T-helper 9 cell (primary cell): Measurements from ENCODE around the gene PPM1K.

Experiments
- DNase-seq: peaks from one replicate; pipeline ENCODE4 v3.0.0-alpha.2; 2020

Gene PPM1K

DNA sequence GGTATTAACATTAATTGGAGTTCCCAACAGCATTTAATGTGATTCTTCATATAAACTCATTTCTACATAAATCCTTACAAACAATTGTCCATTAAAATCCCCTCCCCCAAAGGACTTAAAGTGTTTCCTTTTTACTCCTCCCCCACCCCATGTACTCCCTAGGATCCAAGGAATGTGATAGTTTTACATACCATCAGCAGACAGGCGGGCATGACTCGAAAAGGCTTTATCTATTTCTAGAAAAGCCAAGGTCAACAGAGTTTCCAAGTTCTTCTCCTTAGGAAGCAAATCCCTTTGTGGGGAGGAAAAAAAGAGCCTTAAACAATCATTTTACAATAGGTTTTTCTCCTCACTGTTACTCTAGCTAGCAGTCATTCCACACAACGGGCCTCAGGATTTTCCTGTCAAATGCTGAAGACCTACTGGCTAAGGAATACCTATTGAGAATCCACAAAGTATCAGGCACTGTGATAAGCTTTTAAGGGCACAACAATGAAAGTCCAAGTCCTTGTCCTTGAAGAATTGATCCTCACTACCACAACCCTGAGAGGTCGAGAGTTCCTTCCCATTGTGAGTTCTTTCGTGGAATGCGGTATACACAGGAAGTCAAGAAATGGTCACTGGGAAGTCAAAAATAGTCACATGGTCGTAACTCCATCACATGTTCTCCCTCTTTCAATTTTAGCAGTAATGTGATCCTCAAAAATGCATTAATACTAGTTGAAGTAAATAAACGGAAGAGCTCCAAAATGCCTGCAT lies 7.2 kb downstream of the PPM1K start:
- no peak for DNase-seq

DNA sequence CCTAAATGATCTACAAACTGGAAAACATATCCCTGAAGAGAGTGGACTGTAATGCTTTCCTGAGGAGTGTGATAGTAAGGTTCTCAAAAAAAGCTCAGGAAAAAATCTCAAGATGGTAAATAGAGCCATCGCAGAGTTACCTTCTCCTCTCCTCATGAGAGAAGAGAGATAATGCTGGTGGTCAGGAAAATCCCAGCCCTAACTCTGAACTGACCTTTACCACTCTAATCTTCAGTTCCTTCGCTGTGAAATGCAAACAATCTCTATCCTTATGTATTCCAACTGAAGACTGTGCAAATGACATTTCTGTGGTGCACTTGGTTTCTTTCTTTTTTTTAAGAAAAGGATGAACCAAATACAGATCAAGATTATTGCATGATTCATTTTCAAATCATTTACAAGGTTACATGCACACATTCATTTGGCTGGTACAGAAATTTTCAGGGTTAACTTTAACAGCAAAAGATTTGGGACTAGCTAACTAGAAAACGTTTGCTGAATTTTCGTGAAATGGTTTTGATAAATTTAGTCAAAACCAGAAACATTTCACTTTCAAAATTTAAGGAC lies 8.3 kb downstream of the PPM1K start:
- DNase-seq: no peak

DNA sequence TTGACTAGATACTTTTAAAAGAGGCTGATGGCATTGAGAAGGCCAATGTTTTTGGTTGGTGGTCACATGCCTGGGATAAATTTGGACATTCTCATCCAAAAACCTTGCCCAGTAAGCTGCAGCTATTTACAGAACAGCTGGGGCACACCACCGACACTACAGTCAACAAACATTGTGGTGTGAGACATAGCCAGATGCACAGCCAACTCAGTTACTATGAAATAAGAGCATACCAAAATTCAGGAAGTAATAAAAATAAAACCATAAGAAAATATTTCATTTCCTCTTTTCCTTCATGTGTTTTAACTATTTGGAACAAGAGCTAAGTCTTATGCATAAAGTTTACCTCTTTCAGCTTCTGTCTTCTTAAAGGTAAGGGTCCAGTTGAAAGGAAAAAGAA lies 8.8 kb downstream of the PPM1K start:
- no peak for DNase-seq

DNA sequence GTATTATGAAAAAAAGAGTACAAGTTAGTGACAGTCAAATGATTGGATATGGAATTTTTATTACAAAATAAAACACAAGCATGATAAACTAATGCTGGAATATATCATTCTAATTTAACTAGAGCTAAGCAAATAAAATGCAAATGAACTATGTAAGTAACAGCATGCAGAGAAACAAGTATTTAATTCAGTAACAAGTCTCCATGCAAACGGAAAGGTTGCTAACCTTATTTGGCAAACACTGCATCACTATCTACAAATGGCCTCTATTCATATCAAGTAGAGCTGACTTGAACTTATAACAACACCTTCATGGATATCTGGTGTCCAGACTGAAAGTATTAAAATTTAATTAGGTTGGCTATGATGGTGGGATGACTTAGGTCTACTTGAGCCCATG lies 15.4 kb downstream of the PPM1K start:
- no peak for DNase-seq

DNA sequence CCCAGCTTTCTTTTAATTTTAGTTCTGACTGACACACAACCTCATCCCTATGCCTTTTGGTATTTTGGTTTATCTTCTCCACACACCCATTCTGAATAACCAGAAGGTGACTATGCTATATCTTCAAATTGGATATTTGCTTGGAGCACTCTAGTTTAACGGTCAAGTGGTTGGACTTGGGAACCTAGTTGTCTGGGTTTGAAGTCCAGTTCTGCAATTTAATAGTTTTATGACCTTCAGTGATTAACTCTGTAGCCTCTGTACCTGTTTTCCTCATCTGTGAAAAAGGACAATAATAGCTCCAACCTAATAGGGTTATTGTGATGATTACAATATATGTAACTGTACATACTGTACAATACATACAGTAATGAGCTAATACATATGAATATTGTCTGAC lies 20.0 kb downstream of the PPM1K start:
- no peak for DNase-seq

DNA sequence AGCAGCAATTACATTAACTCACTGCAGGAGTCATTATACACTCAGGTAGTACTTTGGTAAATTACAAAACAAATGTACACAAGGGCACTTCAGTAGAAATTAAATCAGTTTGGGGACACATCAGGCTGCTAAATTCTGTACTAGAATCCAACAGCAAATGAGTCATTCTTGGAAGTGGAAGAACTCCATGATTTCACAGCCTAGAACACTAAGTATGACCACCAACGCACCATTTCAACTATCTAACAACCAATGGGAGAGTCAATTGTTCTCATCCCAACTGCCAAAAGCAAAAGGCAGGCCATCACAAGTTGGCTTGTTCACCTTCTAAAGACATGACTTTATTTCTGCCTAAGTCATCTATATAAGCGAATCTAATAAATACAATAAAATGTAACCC lies 26.6 kb downstream of the PPM1K start:
- no peak for DNase-seq

DNA sequence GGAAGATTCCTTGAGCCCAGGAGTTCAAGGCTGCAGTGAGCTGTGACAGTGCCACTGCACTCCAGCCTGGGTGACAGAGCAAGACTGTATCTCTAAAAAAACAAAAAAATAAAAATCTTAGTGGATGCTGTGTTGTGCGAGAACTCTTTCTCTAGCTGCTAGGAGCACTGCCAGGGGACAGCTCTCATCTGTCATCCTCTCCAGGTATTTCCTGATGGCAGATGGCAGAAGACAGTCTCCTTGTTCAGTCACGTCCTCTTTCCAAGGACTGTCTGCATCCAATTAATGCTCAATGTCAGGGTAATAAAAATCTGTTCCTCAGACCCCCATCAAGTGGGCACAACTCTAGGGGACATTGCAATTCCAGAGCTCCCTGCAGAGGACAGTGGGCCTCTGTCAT lies 29.2 kb downstream of the PPM1K start:
- no peak for DNase-seq

DNA sequence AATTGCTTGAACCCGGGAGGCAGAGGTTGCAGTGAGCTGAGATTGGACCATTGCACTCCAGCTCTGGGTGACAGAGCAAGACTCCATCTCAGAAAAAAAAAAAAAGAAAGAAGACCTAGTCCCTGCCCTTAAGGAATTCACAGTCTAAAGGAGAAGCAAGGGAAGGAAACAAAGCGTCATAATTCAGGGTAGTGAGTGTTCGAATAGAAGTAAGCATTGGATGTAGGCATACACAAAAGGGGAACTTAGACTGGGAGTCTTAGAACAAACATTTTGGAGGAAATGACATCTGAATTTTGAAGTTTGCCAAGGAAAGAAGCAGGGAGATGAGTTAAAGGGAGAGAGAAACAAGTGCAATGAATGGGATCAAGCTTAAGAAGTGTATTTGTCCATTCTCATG lies 32.4 kb downstream of the PPM1K start:
- no peak for DNase-seq

DNA sequence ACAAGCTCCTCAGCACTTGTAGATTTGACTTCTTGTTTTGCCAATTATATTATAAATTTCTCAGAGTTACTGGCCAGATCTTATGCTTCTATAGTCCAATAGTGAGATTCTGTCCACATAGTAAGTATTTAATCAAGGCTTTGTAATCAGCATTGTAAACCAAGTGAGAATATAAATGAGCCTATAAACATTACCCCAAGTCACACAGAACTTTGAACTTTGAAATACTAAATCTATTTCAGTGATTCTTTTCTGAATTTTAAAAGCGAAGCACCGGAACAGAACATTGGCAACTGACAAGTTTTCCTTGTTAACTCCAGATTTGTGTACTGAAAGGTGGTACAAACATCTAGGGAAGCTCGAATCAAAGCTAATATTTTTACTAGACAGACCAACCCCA lies 37.2 kb downstream of the PPM1K start:
- DNase-seq: no peak

DNA sequence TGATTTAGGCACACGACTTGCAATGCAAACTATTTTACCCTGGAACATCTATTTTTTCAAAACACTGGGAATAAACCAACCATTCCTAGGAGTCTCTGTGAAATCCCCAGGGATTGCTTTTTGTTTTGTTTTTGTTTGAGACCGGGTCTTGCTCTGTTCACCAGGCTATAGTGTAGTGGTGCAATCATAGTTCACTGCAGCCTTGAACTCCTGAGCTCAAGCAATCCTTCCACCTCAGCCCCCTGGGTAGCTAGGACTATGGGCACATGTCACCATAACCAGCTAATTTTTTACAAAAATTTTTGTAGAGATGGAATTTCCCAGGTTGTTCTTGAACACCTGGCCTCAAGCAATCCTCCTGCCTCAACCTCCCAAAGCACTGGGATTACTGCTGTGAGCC lies 37.8 kb downstream of the PPM1K start:
- DNase-seq: no peak

DNA sequence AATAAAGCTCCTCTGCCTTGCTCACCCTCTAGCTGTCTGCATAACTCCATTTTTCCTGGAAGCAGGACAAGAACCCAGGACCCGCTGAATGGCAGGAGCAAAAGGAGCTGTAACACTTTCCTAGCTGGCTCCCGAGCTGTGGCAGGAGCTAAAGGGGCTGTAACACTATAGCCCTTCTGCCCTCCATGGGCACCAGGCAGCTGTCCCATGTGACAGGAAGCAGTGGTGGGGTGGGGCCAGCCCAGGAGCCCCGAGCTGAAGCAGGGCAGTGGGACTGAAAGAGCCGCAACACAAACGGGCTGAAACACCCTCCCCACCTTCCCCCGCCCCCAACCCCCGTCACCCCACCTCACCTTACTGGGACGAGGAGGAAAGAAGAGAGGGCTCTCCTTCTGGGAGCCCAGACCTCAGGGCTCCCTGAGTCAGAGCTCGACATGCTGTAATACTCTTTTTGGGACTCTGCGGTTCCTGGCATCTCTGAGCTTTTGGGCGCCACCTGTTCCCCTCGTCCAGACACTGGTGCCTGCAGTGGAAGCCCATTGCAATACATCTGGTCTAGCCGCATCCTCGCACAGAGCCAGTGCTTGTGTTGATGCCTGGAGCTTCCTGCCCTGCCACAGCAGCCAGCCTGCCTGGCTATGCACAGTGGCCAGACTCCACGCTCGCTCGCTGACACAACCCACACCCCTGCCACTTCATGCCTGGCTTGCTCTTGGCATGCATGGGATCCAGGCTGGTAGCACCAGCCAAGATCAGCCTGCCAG lies 39.4 kb downstream of the PPM1K start:
- no peak for DNase-seq

DNA sequence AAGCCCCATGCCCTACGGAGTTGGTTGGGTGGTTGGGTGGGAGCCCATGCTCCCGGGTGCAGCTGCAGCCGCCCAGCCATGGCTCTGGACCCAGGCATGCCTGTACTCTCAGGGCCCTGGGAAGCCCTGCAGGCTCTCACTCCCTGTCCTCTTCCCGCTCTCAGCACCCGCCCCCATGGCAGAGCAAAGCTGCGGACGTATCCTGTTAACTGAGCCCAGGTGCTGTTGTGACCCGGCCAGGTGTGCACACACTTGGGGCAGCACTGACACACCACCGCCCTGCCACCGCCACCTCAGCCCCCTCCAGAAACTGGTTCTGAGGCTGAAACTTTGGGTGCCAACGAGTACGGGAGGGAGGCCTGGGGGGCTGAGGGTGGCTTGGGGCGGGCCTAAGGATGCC lies 40.3 kb downstream of the PPM1K start:
- no peak for DNase-seq

DNA sequence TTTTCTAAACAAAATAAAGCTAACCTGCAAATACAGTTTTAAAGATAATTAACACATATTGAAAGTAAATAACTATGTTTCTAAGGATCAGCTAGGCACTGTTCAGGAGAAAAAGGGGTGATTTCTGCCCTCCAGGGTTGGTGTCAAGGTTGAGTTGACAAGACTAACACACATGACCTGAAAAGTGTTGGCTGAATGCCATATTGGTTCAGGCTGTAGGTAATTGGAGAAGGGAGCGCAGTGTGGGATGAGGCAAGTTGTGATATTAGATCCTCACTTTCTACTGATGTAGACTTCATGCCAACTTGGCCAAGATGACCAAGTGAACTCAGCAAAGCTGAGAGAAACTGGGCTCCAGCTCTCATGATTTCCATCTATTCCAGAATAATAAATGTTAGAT lies 42.2 kb downstream of the PPM1K start:
- no peak for DNase-seq

DNA sequence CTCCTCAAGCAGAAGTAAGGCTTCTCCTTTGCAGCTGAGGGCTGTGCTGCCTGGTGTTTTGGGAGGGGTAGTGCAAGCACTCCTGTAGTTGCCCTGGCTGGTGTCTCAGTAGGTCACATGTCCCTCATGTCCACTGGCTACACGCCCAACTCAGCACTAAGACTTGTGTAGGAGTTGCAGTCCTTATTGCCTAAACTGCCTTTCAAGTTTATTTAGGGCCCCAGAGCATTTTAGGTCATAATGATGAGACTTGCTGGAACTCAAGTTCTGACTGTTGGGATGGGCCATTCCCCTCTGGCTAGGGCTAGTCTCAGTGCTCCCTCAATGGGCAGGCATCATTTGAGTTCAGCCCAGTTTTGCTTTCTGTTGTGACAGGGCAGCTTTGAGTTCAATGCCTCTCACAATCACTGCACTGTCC lies 44.1 kb downstream of the PPM1K start:
- no peak for DNase-seq

DNA sequence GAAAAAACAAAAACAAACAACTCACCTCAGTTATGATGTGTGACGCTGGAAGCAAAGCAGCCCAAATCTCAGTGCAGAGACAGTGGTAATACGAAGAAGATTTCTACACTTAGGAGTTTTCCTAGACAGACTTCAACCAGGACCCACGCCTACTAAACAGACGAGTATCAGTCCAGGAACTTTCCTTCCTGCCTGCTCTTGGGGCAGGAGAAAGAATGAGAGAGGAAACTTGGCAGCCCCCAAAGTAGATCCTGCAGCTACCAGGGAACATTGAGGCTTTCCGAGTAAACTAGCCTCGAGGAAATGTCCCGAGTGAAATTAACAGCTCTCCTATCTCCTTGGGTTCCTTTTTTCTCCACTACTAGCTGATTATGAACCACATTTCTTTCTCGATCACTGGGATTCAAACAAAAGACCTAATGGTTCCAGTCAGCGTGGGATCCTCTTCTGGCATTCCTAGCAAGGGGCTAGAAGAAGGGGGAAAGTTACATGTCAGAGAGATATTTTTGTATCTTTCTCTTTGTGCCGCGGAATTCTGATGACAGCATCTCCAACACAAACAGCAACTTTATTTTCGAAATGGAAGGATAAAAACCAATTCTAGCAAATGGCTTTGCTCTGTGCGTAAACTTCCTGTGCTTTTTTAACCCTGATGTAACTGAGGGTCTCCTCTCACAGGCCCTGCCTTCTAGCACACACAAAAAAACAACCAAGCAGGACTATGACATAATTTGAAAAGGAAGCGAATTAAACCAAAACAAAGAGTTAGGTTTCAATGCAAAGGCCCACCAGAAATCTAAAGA lies 53.2 kb downstream of the PPM1K start:
- no peak for DNase-seq

DNA sequence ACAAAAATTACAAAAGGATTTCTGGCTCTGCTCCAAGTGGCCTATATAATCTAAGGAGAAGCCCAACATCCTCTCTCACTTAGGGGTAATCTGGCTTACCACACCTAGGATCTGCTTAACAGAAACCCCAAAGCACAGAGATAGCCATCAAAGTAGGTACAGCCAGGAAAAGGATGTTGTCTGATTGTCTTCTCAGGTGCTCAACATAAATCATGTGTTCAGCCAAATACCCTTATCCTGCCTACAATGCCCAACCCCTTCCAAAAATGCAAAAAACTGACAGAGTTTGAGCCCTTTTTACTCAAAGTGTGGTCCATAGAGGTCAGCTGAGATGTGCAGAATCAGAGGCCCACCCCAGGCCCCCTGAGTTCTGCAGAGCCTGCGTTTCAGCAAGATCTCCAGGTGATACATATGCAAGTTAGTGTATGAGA lies 53.9 kb downstream of the PPM1K start:
- DNase-seq: no peak

DNA sequence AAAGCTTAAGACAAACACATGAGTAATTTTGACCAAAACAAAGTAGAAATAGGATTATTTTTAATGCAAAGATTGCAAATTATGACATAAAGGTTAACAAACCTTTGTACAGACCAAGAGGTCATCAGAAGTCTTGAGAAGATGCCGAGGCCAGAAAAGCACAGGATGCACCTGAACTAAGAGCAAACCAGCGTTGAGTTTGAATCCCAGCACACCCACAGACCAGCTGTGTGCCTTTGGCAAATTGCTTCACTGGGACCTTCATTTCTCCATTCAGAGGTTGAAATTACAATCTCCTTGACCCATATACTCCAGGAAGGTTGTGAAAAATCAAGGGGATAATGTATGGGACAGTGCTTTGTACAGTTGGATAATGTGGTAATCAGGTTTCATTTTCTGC lies 56.6 kb downstream of the PPM1K start:
- no peak for DNase-seq

DNA sequence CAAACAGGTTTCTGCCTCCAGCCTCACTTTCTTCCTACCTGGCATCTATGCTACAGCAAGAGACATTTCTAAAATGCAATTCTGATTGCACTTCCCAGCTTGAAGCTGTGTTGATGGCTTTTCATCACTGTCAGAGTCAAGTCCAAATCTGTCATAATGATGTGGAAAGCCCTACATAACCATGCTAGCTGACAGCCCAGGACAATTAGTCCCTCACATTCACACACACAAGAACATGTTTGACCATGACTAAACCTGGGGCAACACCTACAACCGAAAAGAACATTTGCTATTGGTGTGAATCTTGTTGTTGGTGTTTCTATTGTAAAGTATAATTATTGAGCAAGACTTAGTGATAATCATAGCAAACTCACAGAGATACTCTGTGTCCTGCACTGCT lies 58.2 kb downstream of the PPM1K start:
- DNase-seq: no peak

DNA sequence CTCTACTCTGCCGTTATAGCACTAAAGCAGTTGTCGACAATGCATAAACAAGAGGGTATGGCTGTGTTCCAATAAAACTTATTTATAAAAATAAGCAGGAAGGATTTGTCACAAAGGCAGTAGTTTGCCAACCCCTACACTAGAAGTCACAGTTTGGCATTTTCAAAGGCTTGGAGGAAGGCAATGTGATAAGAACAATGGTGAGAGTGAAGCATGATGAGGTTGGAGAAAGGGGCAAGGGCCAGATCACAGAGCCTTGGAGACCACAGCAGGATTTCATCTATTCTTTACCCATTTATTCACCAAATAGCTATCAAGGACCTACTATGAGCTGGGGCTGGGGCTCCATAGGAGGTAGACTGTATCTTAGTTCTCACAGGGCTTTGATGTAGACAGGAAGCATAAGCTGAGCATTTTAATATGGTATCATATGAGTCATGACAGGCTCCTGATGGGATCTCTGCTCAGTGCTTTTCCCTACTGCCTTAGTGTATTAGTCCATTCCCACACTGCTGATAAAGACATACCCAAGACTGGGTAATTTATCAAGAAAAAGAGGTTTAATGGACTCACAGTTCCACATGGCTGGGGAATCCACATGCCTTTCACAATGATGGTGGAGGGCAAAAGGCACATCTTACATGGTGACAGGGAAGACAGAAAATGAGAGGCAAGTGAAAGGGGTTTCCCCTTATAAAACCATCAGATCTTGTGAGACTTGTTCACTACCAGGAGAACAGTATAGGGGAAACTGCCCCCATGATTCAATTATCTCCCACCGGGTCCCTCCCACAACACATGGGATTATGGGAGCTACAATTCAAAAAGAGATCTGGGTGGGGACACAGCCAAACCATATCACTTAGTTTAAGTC lies 58.9 kb downstream of the PPM1K start:
- no peak for DNase-seq

DNA sequence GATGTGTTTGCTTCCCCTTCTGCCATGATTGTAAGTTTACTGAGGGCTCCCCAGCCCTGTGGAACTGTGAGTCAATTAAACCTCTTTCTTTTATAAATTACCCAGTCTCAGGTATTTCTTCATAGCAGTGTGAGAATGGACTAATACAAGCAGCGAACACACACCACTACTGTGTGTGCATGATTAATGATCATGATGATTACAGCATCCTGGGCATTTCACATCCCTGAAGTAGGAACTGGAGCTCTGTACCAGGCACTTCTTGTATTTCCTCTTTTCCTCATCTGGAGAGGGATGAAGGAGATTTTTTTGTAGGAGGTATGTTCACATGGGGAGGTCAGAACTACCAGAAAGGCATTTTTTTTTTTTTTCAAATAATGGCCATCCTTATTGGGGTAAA lies 60.8 kb downstream of the PPM1K start:
- no peak for DNase-seq

DNA sequence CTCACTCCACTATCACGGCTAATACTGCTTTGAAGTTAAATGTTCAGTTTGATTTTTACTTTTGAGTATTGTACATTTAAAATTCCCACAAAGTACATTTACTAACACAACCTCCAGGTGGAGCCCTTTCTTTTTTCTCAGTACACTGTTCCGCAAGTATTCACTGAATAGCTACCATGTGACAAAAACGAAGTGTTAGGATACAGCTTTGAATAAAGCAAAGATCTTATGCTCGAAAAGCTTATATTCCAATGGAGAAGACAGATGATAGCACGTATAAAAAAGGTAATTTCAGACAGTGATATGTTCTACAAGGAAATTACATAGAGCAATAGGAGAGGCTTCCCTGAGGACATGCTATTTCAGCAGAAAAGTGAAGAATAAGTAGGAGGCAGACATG lies 65.3 kb downstream of the PPM1K start:
- DNase-seq: no peak

DNA sequence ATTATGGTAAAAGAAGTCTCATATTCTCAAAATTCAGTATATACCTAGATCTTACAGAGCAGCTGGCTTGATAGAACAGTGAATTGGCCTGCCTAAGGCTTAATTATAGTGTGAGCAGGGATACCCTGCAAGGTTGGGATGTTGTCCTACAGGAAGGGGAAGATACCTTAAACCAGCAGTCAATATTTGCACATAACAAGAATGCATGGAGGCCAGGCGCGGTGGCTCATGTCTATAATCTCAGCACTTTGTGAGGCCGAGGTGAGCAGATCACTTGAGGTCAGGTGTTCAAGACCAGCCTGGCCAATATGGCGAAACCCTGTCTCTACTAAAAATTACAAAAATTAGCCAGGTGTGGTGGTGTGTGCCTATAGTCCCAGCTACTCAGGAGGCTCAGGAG lies 67.2 kb downstream of the PPM1K start:
- DNase-seq: no peak
